Fibroblast of skin of scalp (primary cell): ENCODE results near the gene MAGI1.
A peak's percentile ranks its signal among the peaks of the same experiment; 100 is the strongest.
"Not testable (repeated sequence)": the region's sequence is repeated elsewhere in the genome, so short reads cannot be mapped to it uniquely, and the experiment has no call there.

Source experiments
- DNase-seq: peaks from one replicate; pipeline ENCODE4 v3.0.0-alpha.2; 2013

MAGI1 gene

GRCh38 chr3:65871305-65872141, 167.2 kb downstream of the MAGI1 start:
- no peak for DNase-seq

GRCh38 chr3:65869798-65870197, 168.9 kb downstream of the MAGI1 start:
- DNase-seq = no peak

- DNase-seq = no peak
These were observed 171.1 kb downstream of the MAGI1 start for GRCh38 chr3:65867463-65868210.

- no peak for DNase-seq
These were observed 174.3 kb downstream of the MAGI1 start for GRCh38 chr3:65864357-65864904.

- DNase-seq = no peak
These were observed 177.0 kb downstream of the MAGI1 start for GRCh38 chr3:65861718-65862117.

- not testable (repeated sequence) for DNase-seq
These were observed 179.1 kb downstream of the MAGI1 start for GRCh38 chr3:65859612-65860011.

- DNase-seq = no peak
These were observed 180.0 kb downstream of the MAGI1 start for GRCh38 chr3:65858749-65859148.

- no peak for DNase-seq
These were observed 181.4 kb downstream of the MAGI1 start for GRCh38 chr3:65857327-65857726.

- no peak for DNase-seq
These were observed 181.8 kb downstream of the MAGI1 start for GRCh38 chr3:65856907-65857306.

GRCh38 chr3:65855370-65856100, 183.2 kb downstream of the MAGI1 start:
- DNase-seq = peak; percentile 50

- DNase-seq = no peak
These were observed 184.0 kb downstream of the MAGI1 start for GRCh38 chr3:65854606-65855304.

GRCh38 chr3:65851827-65852226, 186.9 kb downstream of the MAGI1 start:
- peak; percentile 93 for DNase-seq

- no peak for DNase-seq
These were observed 188.5 kb downstream of the MAGI1 start for GRCh38 chr3:65850261-65850660.

- DNase-seq = peak; percentile 64
These were observed 190.7 kb downstream of the MAGI1 start for GRCh38 chr3:65848024-65848423.

GRCh38 chr3:65846936-65847335, 191.8 kb downstream of the MAGI1 start:
- no peak for DNase-seq

GRCh38 chr3:65844370-65844769, 194.3 kb downstream of the MAGI1 start:
- DNase-seq = no peak

GRCh38 chr3:65843732-65844131, 195.0 kb downstream of the MAGI1 start:
- DNase-seq = no peak

GRCh38 chr3:65837604-65838003, 201.1 kb downstream of the MAGI1 start:
- no peak for DNase-seq

GRCh38 chr3:65836047-65836446, 202.7 kb downstream of the MAGI1 start:
- peak; percentile 43 for DNase-seq

- DNase-seq = peak; percentile 75
These were observed 204.8 kb downstream of the MAGI1 start for GRCh38 chr3:65833761-65834505.

GRCh38 chr3:65831733-65832425, 206.8 kb downstream of the MAGI1 start:
- DNase-seq = peak; percentile 91
